Stimulated activated naive CD4-positive, alpha-beta T cell (primary cell): ENCODE data around the gene MAP3K5.

ENCODE experiments used
- DNase-seq, 6 experiments: peaks; one replicate each; lab custom pipeline; 2025; lab: John Stamatoyannopoulos, UW

Gene MAP3K5

DNA sequence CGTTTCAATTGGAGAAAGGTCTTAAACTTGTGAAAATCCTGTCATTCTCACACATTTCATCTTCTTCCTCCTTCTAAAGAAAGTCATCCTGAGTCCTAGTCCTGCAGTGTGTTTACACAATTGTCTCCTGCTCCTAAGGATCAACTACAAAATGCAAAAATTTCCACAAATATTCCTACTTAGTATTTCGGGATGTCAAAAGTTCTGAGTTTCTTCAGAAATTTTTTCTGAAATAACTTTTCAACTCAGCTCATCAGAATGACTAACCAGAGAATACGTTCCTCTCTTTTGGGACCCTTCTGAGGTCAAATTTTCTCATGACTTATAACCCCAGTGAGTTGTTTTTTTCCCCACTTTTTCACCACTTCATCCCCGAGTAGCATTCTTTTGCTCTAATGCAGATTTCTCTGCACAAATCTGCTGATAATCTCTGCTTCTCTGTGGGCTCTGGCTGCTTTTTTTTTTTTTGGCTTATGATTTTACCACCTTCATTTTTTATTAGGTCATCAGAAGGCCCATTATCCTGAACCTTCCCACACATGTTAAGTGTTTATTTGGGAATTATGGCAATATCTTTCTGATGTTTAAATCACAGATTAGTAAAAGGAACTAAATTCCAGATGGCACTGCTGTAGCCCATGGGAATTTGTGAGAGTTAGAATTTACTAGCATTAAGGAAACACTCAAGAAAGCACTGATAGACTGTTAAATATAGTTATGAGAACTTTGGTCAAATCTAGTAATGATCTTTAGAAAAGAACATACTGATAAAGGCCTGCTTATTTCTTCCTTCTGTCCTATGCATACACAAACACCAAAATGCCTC, 41.4 kb downstream of the MAP3K5 start:
- no peak for DNase-seq

DNA sequence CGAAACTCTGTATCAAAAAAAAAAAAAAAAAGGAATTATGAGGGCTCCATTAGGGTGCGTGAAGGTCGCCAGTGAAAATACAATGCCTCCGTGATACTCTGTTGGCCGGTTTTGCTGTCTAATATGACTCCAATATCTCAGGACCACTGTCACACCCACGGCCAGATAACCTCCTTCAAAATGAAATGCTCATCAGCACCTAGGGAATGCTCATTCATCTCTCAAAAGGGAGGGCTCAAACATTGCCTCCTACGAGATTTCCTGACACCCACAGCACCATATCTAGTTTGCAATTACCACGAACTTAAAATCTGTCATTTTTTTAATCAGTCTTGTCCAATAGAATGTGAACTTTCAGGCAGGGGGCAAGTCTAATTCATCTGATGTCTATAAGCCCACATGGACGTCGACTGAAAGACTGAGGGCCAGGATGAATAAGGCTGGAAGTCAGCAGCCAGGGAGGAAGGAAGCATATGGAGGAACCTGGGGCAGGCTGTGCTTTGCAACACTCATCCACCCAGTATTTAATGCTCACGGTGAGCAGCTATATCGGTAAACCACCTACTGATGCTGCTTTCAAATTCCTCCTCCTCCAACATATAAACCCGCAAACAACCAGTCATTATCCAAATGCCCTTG, 42.8 kb downstream of the MAP3K5 start:
- no peak for DNase-seq

DNA sequence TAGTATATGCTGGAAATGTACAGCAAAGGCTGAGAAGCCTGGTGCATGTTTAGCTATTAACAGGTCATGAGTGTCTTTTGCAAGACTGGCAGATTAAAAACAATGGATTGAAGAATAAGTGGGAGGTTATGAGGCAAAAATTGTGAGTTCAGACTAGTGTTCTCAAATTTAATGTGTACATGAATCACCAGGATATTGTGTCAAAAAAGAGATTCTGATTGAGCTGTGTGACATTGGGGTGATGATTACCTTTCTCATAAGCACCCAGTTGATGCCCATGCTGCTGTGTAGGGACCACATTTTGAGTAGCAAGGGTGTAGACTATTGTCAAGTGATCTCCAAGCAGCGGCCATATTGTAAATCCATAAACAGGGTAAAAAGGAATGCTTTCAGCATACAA, 44.8 kb downstream of the MAP3K5 start:
- DNase-seq, result no peak

DNA sequence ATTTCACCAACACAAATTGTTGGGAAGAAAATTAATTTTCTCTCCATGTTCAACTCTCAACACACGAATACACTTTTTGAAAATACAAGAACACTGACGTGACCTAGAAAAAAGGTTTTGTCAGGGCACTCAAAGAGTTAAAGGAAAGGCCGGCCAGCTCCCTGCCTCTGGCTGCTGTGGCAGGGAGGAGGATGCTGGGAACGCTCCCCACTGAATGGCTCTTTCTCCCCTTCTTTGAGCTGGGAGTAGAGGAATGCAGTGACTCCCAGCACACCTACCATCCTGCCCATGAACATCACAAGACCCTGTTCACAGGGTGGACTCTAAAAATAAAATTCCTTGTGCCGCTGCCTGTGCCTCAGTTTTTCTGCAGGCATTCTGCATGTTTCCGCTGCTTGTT, 47.0 kb downstream of the MAP3K5 start:
- DNase-seq, result no peak

DNA sequence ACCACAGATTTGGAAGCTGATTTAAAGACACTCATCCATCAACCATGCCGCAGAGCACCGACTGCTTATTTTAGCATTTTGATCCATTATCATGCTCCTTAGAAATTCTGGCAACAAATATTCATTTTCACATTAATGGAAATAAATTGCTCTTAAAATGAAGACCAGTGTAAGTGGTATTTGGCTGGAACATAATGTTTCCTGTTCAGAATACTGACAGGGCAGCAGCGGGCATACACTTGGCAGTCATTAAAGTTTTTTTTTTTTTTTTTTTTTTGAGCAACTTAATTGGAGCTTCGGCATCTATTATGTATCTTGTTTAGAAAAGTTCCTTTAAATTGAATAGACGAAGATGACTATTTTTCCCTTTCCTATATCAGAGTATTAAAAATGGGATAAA, 47.4 kb downstream of the MAP3K5 start:
- no peak for DNase-seq

DNA sequence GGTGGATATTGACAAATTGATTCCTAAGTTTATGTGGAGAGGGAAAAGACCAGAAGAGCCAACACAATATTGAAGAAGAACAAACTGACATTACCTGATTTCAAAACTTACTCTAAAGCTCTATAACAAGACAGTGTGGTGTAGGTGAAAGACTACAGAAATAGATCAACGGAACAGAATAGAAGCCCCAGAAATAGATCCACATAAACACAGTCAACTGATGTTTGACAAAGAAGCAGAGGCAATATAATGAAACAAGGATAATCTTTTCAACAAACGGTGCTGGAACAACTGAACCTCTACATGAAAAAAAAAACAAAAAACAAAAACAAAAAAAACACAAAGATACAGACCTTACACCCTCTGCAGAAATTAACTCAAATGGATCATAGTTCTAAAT, 50.2 kb downstream of the MAP3K5 start:
- DNase-seq, result no peak

DNA sequence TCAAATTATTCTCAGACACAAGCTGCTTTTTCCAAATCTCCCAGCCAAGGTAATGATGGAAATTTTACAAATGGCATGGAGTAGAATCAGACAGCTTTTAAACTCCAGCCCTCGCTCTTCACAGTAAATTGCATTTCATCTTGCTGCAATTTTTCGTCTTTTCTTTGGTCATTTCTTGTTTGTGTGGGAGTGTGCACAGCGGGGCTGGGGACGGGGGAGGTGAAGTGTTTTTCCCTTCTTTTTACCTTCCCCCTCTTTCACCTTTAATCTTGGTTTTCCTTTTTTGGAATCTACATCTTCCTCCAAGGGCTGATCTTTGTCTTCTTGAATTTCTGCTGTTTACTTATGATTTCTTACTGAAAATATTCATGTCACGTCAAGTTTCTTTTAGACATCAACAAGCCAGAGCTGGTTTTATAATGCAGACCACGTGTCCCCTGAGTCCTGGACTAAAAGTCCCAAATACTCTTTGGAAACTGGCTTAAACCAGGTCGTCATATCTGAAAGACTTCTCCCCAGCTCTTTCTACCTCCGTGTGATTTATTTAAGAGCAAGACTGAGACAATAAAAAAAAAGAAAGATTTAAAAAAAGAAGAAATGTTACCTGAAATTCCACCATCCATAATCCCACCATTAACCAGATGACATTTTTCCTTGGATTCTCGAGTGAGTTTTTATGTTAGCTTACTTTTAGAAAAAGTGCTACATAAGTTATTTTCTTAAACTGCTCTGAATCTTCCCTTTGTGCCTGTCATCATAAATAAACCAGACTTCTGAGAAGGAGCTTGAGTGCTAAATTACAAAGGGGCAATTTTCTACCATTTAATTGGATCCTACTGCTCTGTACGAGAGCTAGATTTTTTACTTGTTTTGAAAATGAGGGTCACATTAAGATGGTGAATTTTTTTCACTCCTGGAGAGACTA, 52.0 kb downstream of the MAP3K5 start:
- no peak for DNase-seq

DNA sequence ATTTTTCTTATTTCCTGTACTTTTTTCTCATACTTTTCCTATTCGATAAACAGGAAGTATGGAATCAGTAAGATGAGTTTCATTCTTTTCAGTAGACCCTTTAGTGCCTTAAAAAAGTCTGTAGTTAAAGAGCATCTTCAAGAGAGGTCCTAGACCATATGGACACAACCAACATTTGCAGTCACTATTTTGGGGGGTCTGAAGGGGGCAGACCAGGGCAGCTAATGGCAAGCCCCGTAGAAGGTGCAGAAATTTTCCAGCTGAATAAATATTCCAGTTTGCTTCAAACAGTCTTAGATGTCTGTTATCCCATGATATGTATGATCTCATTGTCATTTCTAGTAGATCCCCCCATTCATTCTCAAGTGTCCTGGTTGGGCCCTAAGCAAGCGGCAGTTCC, 52.8 kb downstream of the MAP3K5 start:
- DNase-seq, result no peak

DNA sequence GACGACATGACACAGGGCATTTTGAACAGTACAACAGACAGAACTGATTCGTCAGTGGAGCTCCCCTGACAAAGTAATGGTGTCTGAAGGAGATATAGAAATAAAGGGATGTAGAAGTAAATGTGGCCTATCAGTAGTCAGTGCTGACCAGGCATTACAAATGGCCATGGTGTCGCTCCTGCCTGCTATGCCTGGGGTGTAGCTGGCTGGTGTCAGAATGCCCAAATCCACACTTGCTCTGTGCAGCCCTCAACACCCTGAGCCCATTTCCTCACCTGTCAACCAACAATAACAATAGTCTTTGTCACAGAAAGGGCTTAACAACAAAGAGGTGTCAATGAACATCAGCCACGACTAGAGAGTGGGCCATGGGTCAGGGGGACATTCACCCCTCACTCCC, 53.2 kb downstream of the MAP3K5 start:
- DNase-seq, result no peak

DNA sequence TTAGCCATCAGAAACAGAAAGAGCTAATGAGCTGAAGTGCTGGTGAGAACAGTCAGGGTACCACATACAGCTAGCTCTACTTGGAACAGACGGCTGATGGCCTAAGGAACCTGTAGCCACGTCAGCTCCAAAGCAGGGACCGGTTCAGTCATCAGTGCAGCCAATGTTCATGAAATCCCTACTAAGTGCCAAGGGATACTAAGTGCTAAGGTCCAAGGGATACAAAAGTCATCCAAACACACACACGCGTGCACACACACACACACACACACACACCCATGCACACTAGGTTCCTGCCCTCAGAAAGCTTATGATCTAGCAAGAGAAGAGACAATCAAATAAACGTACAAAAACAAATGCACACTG, 53.6 kb downstream of the MAP3K5 start:
- DNase-seq, result no peak

DNA sequence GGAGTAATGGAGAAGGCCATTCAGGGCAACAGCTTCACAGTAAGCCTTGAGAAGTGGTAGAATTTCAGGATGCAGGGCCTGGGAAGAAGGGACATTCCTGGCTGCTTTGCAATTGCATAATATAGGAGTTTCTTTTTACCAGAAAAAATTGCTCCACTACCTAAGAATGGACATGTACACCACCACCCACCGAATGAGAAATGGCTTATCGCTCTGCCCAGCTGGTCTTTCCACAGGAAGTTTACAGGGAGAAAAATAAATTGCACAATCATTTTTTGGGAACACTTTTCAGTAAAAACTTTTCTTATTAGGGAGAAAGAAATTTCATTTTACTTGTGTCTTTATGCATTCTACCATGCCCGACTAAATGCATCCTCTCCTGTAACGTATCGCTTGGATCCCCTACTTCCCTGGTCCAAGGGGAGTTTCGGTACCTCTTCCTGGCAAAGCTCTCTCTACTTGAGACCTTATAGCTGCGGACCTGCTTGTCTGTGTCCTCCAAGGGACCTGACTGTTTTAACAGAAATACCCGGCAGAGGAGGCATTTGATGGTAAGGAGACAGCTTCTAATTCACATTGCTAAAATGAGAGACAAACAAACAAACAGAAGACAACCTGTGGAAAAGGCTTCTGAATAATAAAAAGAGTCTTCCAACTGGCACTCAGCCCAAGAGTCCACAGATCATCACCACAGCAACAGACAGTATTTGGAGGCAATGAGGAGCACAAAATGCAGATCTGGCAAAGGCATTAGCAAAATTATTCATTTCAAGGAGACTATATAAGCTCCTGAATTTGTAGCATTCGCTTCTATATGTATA, 54.2 kb downstream of the MAP3K5 start:
- no peak for DNase-seq

DNA sequence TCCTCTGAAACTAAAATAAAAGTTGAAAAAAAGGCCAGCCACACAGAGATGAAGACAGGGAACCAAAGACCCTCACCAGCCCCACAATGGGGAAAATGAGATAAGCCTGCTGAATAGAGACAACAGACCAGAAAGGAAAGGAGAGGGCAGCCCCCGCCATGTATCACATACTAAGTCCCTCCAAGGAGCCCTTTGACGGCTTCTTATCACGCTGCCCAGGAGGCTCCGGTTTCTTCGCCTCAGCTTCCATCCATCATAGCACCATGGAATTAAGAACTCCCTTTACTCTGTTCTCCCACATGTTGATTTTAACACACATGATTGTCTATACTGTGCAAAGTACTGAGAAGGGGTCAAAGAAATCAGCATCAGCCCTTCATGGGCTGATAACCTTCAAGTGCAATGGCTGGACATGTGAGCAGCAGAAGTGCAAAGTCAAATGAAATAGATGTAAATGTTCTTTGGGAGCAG, 54.9 kb downstream of the MAP3K5 start:
- DNase-seq, result no peak

DNA sequence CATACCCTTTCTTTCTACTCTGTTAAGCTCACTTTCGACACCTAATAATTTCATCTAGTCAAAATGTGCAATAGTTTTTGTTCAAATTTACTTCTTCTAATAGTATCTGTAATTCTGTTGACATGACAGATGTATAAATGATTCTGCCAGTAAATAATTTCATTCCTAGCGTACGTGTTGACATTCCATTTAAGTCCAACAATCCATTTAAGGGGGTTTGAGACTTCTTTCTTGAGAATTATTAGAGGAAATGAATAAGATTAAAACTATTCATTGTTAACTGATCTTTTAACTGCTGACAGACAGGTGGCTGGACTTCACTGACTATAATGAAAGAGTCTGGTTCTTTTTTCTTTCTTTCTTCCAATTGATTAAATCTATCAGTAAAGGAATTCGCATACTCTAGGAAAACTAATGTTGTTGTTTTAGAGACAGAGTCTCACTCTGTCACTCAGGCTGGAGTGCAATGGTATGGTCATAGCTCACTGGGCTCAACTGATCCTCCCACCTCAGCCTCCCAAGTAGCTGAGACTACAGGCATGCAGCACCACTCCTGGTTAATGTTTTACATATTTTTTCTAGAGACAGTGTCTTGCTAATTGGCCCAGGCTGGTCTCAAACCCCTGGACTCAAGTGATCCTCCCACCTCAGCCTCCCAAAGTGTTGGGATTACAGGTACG, 55.9 kb downstream of the MAP3K5 start:
- DNase-seq, result no peak

DNA sequence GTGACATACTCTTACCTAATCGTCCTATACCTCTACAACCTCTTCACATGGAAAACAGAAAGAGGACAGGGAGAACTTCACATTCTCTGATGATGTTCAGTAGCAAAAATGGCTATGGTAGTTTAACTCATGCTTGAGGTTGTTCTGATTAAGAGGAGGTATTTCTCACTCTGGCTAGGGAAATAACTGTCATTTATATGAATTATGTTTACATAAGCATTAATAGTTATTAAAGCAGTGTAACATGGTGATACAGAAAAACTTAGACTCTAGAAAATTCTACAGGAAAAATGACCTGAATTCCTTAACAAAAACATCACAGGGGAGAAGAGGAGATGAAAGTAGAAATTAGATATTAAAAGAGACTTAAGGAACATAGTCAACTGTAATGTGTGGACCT, 57.3 kb downstream of the MAP3K5 start:
- DNase-seq, result no peak

DNA sequence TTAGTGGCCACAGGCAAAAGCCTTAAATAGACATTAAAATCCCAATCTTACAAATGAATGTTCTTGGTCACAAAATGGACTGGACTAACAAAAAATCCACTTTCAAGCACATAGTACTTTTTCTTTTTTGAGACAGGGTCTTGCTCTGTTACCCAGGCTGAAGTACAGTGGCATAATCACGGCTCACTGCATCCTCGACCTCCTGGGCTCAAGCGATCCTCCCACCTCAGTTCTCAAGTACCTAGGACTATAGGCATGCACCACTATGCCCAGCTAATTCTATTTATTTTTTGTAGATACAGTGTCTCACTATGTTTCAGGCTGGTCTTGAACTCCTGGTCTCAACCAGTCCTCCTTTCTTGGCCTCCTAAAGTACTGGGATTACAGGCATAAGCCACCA, 59.4 kb downstream of the MAP3K5 start:
- DNase-seq, result no peak

DNA sequence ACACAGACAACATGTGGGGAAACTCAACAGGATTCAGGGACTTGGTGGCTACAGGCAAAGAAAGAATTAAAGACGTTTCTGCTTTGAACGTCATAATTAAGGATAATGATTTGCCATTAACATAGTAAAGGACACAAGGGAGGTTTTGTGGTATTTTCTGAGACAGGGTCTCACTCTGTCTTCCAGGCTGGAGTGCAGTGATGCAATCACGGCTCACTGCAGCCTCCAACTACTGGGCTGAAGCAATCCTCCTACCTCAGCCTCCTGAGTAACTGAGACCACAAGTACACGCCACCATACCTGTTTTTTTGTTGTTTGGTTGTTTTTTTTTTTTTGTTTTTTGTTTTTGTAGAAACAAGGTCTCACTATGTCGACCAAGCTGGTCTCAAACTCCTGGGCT, 62.4 kb downstream of the MAP3K5 start:
- no peak for DNase-seq

DNA sequence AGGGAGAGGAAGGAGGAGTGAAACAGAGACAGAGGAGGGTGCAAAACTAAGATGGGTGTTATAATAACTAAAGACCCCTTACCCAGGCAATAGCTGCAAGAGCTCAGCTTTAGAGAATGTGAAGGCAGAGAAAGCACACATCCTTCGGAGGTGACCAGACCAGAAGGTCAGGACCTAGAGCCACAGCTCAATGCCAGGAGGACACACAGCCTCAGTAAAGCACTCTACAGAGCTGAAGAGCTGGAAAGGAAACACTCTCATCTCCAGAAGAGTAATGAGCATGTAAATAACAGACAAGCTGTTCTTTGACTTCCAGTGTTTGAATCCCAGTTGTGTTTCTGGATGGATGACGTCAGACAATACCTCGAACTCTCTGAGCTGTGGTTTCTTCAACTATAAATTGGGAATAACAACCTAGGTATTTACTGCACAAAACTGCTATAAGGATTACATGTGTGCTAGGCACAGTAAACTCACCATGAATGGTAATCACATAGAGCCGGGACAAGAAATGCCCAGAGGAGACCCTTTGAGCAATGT, 63.2 kb downstream of the MAP3K5 start:
- no peak for DNase-seq

DNA sequence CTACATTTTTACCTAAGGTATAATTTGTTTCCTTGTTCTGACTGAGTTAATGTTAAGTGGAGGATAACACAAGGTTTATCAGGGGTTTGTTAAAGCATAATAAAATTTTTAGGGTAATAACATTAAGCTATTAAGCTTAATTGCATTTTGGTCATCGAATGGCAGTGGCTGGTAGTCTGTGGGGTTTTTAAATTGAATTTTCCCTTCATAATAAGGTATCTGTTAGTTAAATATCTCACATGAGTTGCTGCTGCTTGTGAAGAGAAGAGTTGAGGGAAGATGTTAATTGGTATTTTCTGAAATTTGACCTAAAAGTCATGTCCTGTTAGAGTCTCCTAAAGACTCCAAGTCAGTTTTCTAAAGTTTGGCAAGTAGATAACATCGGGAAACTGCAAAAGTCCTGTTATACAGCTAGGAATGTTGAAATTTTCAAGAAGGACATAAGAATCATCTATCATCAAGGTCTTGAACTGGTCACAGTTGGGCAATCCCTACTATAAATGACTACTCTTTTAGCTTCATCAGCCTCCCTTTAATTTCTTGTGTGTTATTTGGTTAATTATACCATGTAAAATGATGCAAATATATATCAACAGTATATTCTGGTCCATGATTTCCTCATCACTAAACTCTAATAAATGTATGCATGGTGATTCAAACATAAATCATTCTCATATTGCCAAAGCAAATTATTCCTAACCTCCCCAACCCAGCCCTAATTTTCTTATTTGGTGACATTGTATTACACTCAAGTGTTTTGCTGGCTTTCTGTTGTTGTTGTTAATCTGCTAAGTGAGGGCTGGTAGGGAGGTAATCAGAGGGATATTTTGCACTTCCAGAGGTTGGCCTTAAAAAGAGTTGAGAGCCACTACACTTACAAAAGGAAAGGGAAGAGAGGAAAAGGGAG, 64.0 kb downstream of the MAP3K5 start:
- DNase-seq, result no peak

DNA sequence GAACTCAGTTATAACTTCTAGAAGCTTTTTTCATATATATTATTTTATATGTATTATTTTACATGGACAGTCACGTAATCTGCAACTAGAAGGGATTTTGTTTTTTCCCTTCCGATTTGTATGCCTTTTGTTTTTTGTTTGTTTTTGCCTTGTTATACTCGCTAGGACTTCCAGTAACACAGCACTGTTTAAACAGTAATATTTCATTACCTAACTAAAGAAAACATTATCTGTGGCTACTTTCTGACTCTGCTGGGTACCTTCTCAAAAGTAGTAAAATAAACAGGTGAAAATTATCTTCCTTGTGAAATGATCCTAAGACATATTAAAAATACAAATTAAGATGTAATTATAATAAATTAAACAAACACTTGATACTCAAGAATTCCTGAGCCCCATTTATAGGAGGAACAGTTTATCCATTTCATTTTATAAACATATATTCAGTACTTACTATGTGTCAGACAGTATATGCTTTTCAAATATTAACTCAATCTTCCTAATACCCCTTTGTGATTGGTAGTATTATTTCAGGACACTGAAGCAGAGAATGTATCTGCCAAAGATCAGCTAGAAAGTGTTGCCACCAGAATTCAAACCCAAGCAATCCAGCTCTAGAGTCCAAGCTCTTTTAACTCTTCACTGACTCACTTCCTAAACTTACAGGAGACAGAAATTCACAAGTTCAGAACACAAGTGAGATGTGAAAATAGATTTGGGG, 65.3 kb downstream of the MAP3K5 start:
- DNase-seq, result no peak
